Neural crest cell (in vitro differentiated cells): Measurements from ENCODE around the gene MAP1B. TPM values are rescaled to one million over a fixed set of nuclear protein-coding genes. Genes with fewer than 3 reads are reported as not detected.
A peak's percentile ranks its signal among the peaks of the same experiment; 100 is the strongest.

Experiments
- DNase-seq: peaks from one replicate; pipeline ENCODE4 v3.0.0; 2021; ENCODE audit warnings: low read depth, mixed read lengths, low spot score
- H3K27ac Mint-ChIP-seq: one replicate; pipeline ENCODE4 v1.8.0; 2021; ENCODE audit warnings: mild to moderate bottlenecking, mixed read lengths; ENCODE audit not compliant: unreplicated experiment
- H3K27me3 Mint-ChIP-seq: 2 replicates; pipeline ENCODE4 v1.8.0; 2021; ENCODE audit warnings: low read depth, mild to moderate bottlenecking, mixed read lengths
- H3K36me3 Mint-ChIP-seq: 2 replicates; pipeline ENCODE4 v1.8.0; 2021; ENCODE audit warnings: low read depth, mild to moderate bottlenecking, mixed read lengths
- H3K4me1 Mint-ChIP-seq: 2 replicates; pipeline ENCODE4 v1.8.0; 2021; ENCODE audit warnings: mixed read lengths
- H3K4me3 Mint-ChIP-seq: one replicate; pipeline ENCODE4 v1.8.0; 2021; ENCODE audit warnings: mild to moderate bottlenecking, mixed read lengths
- H3K9me3 Mint-ChIP-seq: 2 replicates; pipeline ENCODE4 v1.8.0; 2021; ENCODE audit warnings: mixed read lengths
- CTCF ChIP-seq: fragments of 200-600 bp; sonication (generic); conservative IDR thresholded peaks from 2 replicates; pipeline ENCODE4 v1.5.0; 2021; ENCODE audit warnings: antibody characterized with exemption, mild to moderate bottlenecking
- total RNA-seq: library from RNA; stranded (reverse); gene quantifications from 2 replicates; pipeline ENCODE4 v1.2.1, GENCODE V29; 2021

MAP1B gene
- total RNA-seq, 1 donor from 2014 or later: 256 TPM

- no peak for TF ChIP-seq CTCF
- no peaks in the 10 kb centered on the region for H3K36me3 Mint-ChIP-seq
- DNase-seq: no peak
- H3K4me1 Mint-ChIP-seq: peaks cover 22% of the 10 kb centered on the region
- peaks cover 6% of the 10 kb centered on the region for H3K27me3 Mint-ChIP-seq
- no peak overlapping the region for H3K27ac Mint-ChIP-seq
- H3K9me3 Mint-ChIP-seq: peaks cover 2% of the 10 kb centered on the region
- no peak overlapping the region for H3K4me3 Mint-ChIP-seq
Observed at GRCh38 chr5:72066705-72067107, 40.6 kb upstream of the MAP1B start.

GRCh38 chr5:72067682-72068470 lies 39.4 kb upstream of the MAP1B start:
- peaks cover 22% of the 10 kb centered on the region for H3K4me1 Mint-ChIP-seq
- peaks cover 6% of the 10 kb centered on the region for H3K27me3 Mint-ChIP-seq
- H3K27ac Mint-ChIP-seq: peak overlapping the region; percentile 53
- TF ChIP-seq CTCF: no peak
- no peak for DNase-seq
- H3K36me3 Mint-ChIP-seq: no peaks in the 10 kb centered on the region
- H3K4me3 Mint-ChIP-seq: no peak overlapping the region
- H3K9me3 Mint-ChIP-seq: peaks cover 2% of the 10 kb centered on the region

- no peak overlapping the region for H3K4me3 Mint-ChIP-seq
- H3K9me3 Mint-ChIP-seq: no peaks in the 10 kb centered on the region
- no peak for TF ChIP-seq CTCF
- H3K4me1 Mint-ChIP-seq: peaks cover 21% of the 10 kb centered on the region
- no peak overlapping the region for H3K27ac Mint-ChIP-seq
- H3K27me3 Mint-ChIP-seq: peaks cover 2% of the 10 kb centered on the region
- H3K36me3 Mint-ChIP-seq: no peaks in the 10 kb centered on the region
- DNase-seq: no peak
Observed at GRCh38 chr5:72070529-72070928, 36.7 kb upstream of the MAP1B start.

DNA sequence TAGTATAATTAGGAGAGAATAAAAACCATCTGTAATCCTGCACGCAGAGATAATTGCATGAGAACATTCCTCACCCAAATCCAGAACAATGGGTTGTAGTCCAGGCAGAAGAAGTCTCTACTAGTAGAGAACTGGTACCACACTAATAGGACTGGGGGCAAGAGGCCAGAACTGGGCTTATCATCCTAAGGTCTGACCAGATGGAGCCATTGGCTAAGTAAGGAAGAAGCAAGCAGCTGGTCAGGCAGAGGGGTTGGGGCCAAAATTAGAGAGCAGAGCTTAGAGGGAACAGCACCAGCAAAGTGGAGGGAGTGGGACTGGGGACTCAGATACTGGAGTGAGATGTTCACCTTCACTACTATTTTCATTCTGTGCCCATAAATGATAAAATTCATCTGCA lies 35.4 kb upstream of the MAP1B start:
- Mint-ChIP-seq H3K9me3 (no peaks in the 10 kb centered on the region), H3K27me3 (no peaks in the 10 kb centered on the region), H3K4me1 (peaks cover 13% of the 10 kb centered on the region), H3K36me3 (no peaks in the 10 kb centered on the region), H3K27ac (no peak overlapping the region), H3K4me3 (no peak overlapping the region)
- no peak for TF ChIP-seq CTCF
- no peak for DNase-seq

DNA sequence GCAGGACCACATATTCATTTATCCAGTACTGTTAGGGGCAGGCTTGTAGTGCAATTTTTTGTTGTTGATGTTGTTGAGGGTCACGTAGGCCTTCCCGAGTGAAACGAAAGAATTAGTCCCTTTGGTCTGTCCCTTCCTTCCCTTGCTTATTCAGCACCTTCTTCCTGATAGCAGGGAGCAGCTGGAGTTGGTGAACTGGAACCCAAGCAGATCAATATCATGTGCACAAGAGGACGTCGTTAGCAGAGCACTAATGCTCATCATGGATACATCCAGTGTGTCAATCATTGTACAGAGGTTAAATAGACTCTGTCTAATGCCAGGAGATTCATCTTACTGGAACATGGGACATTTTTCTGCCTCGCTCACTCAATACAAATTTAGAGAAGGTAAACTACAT lies 33.0 kb upstream of the MAP1B start:
- DNase-seq: no peak
- Mint-ChIP-seq H3K36me3 (no peaks in the 10 kb centered on the region), H3K4me3 (no peak overlapping the region), H3K4me1 (peaks cover 20% of the 10 kb centered on the region), H3K27me3 (no peaks in the 10 kb centered on the region), H3K9me3 (no peaks in the 10 kb centered on the region), H3K27ac (no peak overlapping the region)
- no peak for TF ChIP-seq CTCF
